Esophagus muscularis mucosa (tissue), 4 donors: ENCODE measurements around the gene SIPA1L2. TPM values are rescaled to one million over a fixed set of nuclear protein-coding genes. Genes with fewer than 3 reads are reported as not detected.

Experiments used
- DNase-seq: peaks from one replicate; pipeline ENCODE4 v3.0.0-alpha.2; 2017; ENCODE audit errors: extremely low spot score
- H3K27ac ChIP-seq, 4 donors: fragments of 200-600 bp; sonication (generic); replicated peaks in 1 of 4; 1 replicate in 3 of 4; 2 replicates in 1 of 4; pipeline ENCODE4 v1.5.1; 2016 to 2019; ENCODE audit warnings: mild to moderate bottlenecking in 1 of 4
- H3K27me3 ChIP-seq, 4 donors: fragments of 200-600 bp; sonication (generic); one replicate each; pipeline versions ENCODE4 v1.5.1 to v1.6.0; 2016 to 2019
- H3K36me3 ChIP-seq, 4 donors: fragments of 200-600 bp; sonication (generic); one replicate each; pipeline ENCODE4 v1.5.1; 2016 to 2019
- H3K4me1 ChIP-seq, 4 donors: fragments of 200-600 bp; sonication (generic); one replicate each; pipeline ENCODE4 v1.5.1; 2016 to 2019
- H3K4me3 ChIP-seq, 4 donors: fragments of 200-600 bp; sonication (generic); 1 replicate in 2 of 4; 2 replicates in 2 of 4; pipeline ENCODE4 v1.5.1; 2016 to 2019; ENCODE audit warnings: mild to moderate bottlenecking in 4 of 4, moderate library complexity in 1 of 4
- H3K9me3 ChIP-seq, 4 donors: fragments of 200-600 bp; sonication (generic); 1 replicate in 3 of 4; 2 replicates in 1 of 4; pipeline ENCODE4 v1.5.1; 2016 to 2019
- EP300 ChIP-seq: sonication (generic); formaldehyde crosslinking; IDR thresholded peaks from one replicate; pipeline ENCODE4 v1.6.1; 2017; ENCODE audit warnings: antibody characterized with exemption
- POLR2A ChIP-seq: fragments of 450-650 bp; IDR thresholded peaks from one replicate; pipeline ENCODE4 v1.6.1; 2017; ENCODE audit warnings: antibody characterized with exemption, moderate library complexity, mild to moderate bottlenecking, low read depth
- POLR2AphosphoS5 ChIP-seq, 2 donors: sonication (generic); formaldehyde crosslinking; IDR thresholded peaks; one replicate each; pipeline ENCODE4 v1.6.1; 2017; ENCODE audit warnings: antibody characterized with exemption in 2 of 2
- WGBS: methylation state at CpG from one replicate; pipeline ENCODE4 v1.1.5; 2018; 5-methylcytosine and 5-hydroxymethylcytosine counted together
- intact Hi-C: fragments of 100-400 bp; cut with DNase I; formaldehyde crosslinking; loops from one replicate; pipeline ENCODE4 v1.15.1; 2023
- total RNA-seq, 4 donors: library from RNA; depleted of rRNA; stranded (reverse); fragments of >200 nt; gene quantifications; one replicate each; pipeline versions ENCODE4 v1.1.0 to v1.2.1, GENCODE V29; 2016
- TF ChIP-seq, protein P1 (sequence below), 3 experiments: fragments of 200-600 bp in 2 of 3; fragments of 450-650 bp in 1 of 3; sonication (generic) in 2 of 3; IDR thresholded peaks; one replicate each; pipeline ENCODE4 v1.5.1; 2017 to 2019; ENCODE audit warnings: antibody characterized with exemption in 3 of 3, mild to moderate bottlenecking in 2 of 3, moderate library complexity in 1 of 3

SIPA1L2 gene
- total RNA-seq, 4 donors from 2014 or later, result 37.4 to 59.0 (median 43.0) TPM

DNA sequence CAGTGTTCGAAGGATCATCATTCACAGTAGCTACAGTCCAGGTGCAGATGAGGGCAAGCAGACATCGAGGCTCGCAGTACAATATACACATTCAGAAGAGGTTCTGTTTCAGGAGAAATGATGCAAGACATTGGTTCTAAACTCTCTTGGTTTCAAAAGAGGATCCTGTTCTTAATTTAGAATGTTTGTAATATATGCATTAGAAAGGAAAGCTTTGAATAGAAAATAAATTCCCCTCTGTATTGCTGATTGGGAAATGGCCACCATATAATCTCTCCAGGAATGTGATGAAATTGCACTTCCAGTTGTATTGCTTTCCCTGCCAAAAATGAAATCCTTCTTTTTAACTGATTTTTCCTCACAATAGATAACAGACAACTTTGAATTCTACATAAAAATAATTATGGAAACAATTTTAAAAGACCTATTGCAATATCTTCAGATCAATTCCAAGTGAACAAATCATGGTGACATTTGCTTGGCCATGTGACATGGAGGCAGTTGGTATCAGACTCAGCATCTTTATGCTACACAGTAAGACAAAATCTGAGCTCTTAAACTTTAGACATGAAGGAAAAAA is 27.6 kb upstream of the SIPA1L2 start:
- Histone ChIP-seq H3K27me3 (no peaks in the 10 kb centered on the region), H3K4me3 (no peak overlapping the region), H3K9me3 (no peaks in the 10 kb centered on the region), H3K36me3 (no peaks in the 10 kb centered on the region), H3K4me1 (peaks cover 5 to 18% (median 8%) of the 10 kb centered on the region in 4 donors), H3K27ac (no peak overlapping the region)
- no peak for DNase-seq
- intact Hi-C loops, result no loop called here
- 66% methylated on average over 3 of the region's 3 CpGs for WGBS
- TF ChIP-seq POLR2A (no peak), EP300 (no peak), POLR2AphosphoS5 (IDR thresholded peaks at IDR 0.05) (no peak)
- TF ChIP-seq, protein P1, sequence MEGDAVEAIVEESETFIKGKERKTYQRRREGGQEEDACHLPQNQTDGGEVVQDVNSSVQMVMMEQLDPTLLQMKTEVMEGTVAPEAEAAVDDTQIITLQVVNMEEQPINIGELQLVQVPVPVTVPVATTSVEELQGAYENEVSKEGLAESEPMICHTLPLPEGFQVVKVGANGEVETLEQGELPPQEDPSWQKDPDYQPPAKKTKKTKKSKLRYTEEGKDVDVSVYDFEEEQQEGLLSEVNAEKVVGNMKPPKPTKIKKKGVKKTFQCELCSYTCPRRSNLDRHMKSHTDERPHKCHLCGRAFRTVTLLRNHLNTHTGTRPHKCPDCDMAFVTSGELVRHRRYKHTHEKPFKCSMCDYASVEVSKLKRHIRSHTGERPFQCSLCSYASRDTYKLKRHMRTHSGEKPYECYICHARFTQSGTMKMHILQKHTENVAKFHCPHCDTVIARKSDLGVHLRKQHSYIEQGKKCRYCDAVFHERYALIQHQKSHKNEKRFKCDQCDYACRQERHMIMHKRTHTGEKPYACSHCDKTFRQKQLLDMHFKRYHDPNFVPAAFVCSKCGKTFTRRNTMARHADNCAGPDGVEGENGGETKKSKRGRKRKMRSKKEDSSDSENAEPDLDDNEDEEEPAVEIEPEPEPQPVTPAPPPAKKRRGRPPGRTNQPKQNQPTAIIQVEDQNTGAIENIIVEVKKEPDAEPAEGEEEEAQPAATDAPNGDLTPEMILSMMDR (IDR thresholded peaks at IDR 0.05), result no peak

DNA sequence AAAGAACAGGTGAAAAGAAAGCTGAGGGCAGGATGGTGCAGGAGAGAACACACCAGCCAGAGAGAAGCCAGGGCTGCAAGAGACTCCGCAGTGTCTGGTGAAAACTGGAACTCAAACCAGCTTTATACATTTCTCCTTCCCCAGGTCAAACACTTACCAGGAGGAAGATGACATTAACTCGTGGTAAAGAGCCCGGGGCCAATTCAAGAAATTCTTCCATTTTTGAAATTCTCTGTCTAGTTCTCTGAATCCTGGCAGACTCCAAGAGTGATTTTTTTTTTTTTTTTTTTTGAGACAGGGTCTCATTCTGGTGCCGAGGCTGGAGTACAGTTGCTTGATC is 25.8 kb upstream of the SIPA1L2 start:
- intact Hi-C loops, result no loop called here
- DNase-seq, result no peak
- WGBS, result 80% methylated on average over 4 of the region's 4 CpGs

DNA sequence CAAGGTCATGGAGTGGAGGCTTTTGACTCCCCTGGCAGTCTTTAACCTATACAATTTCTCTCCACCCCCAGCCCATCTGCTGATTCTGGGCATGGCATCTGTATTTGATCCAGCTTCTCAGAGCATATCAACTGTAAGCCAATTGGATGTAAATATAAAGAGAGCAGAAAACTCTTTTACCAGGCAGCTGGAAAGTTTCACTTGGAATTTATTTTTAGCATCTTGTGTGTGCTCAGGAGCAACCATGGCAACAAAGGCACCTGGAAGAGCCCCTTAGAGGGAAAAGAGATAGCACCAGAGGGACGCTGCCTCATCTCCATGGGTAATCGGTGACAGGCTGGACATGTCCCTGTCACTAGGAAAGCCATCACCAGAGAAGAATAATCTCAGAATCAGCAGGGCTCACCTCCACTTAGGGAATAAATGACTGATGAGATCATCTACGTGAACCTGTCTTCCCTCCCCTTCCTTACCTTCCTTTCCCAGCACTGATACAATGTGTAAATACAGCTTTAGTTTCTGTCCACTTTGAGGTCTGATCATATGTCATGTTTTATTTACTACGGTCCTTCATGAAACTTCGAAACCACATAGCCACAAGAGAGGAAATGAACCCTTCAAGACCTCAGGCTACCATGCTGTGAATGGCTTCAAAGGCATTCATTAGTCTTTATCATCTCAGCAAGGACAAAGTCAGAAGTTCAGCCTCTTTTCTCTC is 25.3 kb upstream of the SIPA1L2 start:
- 52% methylated on average over 5 of the region's 5 CpGs for WGBS
- intact Hi-C loops, result no loop called here

More for the DNA sequence above, 25.8 kb upstream of the SIPA1L2 start:
- no peak for TF ChIP-seq EP300
- TF ChIP-seq POLR2A, result no peak
- TF ChIP-seq, protein P1 (IDR thresholded peaks at IDR 0.05), result no peak
- TF ChIP-seq POLR2AphosphoS5 (IDR thresholded peaks at IDR 0.05), result no peak
- H3K36me3 ChIP-seq, result no peaks in the 10 kb centered on the region
- no peaks in the 10 kb centered on the region for H3K27me3 ChIP-seq
- H3K27ac ChIP-seq, result no peak overlapping the region
- no peaks in the 10 kb centered on the region for H3K9me3 ChIP-seq
- H3K4me3 ChIP-seq, result no peak overlapping the region
- peaks cover 5 to 18% (median 8%) of the 10 kb centered on the region in 4 donors for H3K4me1 ChIP-seq

DNA sequence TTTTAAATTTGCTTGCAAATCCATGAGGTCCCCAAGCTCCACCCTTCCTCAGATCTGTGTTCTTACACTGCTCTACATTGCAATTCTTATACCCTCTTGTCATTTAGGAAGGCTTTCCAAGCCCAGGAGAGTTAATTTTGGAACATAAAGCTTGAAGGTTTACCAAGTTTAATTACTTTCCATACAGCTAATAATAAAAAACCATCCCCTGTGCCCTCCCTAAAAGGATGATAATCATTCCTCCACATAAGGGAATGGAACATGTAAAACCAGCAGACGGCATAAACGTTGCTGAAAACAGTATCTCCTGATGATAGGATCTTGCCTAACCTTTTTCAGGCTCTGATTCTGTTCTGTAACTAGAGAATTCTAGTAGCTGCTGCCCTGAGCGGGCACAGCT is 23.9 kb upstream of the SIPA1L2 start:
- intact Hi-C loops, result no loop called here
- WGBS, result 71% methylated on average over 3 of the region's 3 CpGs

More for the DNA sequence above, 25.3 kb upstream of the SIPA1L2 start:
- Histone ChIP-seq H3K27ac (no peak overlapping the region), H3K4me3 (no peak overlapping the region), H3K27me3 (no peaks in the 10 kb centered on the region), H3K4me1 (peaks cover 5 to 18% (median 8%) of the 10 kb centered on the region in 4 donors), H3K9me3 (no peaks in the 10 kb centered on the region), H3K36me3 (no peaks in the 10 kb centered on the region)
- TF ChIP-seq EP300, result no peak
- TF ChIP-seq POLR2AphosphoS5 (IDR thresholded peaks at IDR 0.05), result no peak
- no peak for TF ChIP-seq POLR2A
- TF ChIP-seq, protein P1 (IDR thresholded peaks at IDR 0.05), result no peak
- no peak for DNase-seq

More for the DNA sequence above, 23.9 kb upstream of the SIPA1L2 start:
- Histone ChIP-seq H3K36me3 (no peaks in the 10 kb centered on the region), H3K4me3 (no peak overlapping the region), H3K9me3 (no peaks in the 10 kb centered on the region), H3K4me1 (peaks cover 5 to 18% (median 8%) of the 10 kb centered on the region in 4 donors), H3K27me3 (no peaks in the 10 kb centered on the region), H3K27ac (no peak overlapping the region)
- no peak for TF ChIP-seq EP300
- TF ChIP-seq, protein P1 (IDR thresholded peaks at IDR 0.05), result no peak
- no peak for TF ChIP-seq POLR2AphosphoS5 (IDR thresholded peaks at IDR 0.05)
- TF ChIP-seq POLR2A, result no peak
- DNase-seq, result no peak
